HL-60 (cell line): ENCODE results near the gene AFDN.

ENCODE experiments used
- CTCF ChIP-seq: IDR thresholded peaks from one replicate; pipeline ENCODE4 v1.5.1; 2011; ENCODE audit warnings: low read length, control low read depth, inconsistent platforms; ENCODE audit not compliant: insufficient read depth
- POLR2AphosphoS5 ChIP-seq: IDR thresholded peaks from 2 replicates; pipeline ENCODE4 v1.6.1; 2012; ENCODE audit warnings: low read depth
- REST ChIP-seq: IDR thresholded peaks from 2 replicates; pipeline ENCODE4 v1.6.1; 2012; ENCODE audit warnings: low read depth; ENCODE audit not compliant: insufficient replicate concordance

- no peak for TF ChIP-seq CTCF
- TF ChIP-seq POLR2AphosphoS5: no peak
- no peak for TF ChIP-seq REST
Measured at GRCh38 chr6:168014428-168014827, 187.7 kb downstream of the AFDN start.
